RWPE2 (cell line): ENCODE measurements around the gene RAD9A.

Source experiments
- ATAC-seq: fragments of 200-7000 bp; cut with Tn5 transposase; 3 replicates; pipeline ENCODE4 v1.9.1; 2021; ENCODE audit warnings: low read depth
- DNase-seq: peaks from one replicate; pipeline ENCODE4 v3.0.0-alpha.2; 2020; ENCODE audit warnings: low spot score
- H3K27ac ChIP-seq: fragments of 450-650 bp; 2 replicates; pipeline ENCODE4 v1.5.1; 2017; ENCODE audit warnings: mild to moderate bottlenecking; ENCODE audit not compliant: poor library complexity, severe bottlenecking
- H3K27me3 ChIP-seq: fragments of 250-450 bp; sonication (Bioruptor Pico); 2 replicates; pipeline ENCODE4 v1.5.1; 2021; ENCODE audit warnings: mild to moderate bottlenecking, moderate library complexity; ENCODE audit not compliant: insufficient read depth, poor library complexity, severe bottlenecking
- H3K36me3 ChIP-seq: fragments of 250-450 bp; sonication (Bioruptor Pico); 2 replicates; pipeline ENCODE4 v1.5.1; 2020; ENCODE audit warnings: low read depth, mild to moderate bottlenecking, moderate library complexity
- H3K4me1 ChIP-seq: fragments of 250-450 bp; sonication (Bioruptor Pico); 2 replicates; pipeline ENCODE4 v1.5.1; 2021; ENCODE audit warnings: mild to moderate bottlenecking, moderate library complexity; ENCODE audit not compliant: insufficient read depth, poor library complexity, severe bottlenecking
- H3K4me3 ChIP-seq: fragments of 250-450 bp; sonication (Bioruptor Pico); 2 replicates; pipeline ENCODE4 v1.5.1; 2021; ENCODE audit warnings: mild to moderate bottlenecking, moderate library complexity; ENCODE audit not compliant: severe bottlenecking
- H3K9me3 ChIP-seq: fragments of 250-450 bp; sonication (Bioruptor Pico); 2 replicates; pipeline ENCODE4 v1.5.1; 2021; ENCODE audit warnings: mild to moderate bottlenecking, moderate library complexity; ENCODE audit not compliant: severe bottlenecking
- TF ChIP-seq, protein P1 (sequence below): fragments of 450-650 bp; IDR thresholded peaks from one replicate; pipeline ENCODE4 v1.5.1; 2017; ENCODE audit warnings: mild to moderate bottlenecking, moderate library complexity; ENCODE audit not compliant: poor library complexity, severe bottlenecking

The RAD9A gene

DNA sequence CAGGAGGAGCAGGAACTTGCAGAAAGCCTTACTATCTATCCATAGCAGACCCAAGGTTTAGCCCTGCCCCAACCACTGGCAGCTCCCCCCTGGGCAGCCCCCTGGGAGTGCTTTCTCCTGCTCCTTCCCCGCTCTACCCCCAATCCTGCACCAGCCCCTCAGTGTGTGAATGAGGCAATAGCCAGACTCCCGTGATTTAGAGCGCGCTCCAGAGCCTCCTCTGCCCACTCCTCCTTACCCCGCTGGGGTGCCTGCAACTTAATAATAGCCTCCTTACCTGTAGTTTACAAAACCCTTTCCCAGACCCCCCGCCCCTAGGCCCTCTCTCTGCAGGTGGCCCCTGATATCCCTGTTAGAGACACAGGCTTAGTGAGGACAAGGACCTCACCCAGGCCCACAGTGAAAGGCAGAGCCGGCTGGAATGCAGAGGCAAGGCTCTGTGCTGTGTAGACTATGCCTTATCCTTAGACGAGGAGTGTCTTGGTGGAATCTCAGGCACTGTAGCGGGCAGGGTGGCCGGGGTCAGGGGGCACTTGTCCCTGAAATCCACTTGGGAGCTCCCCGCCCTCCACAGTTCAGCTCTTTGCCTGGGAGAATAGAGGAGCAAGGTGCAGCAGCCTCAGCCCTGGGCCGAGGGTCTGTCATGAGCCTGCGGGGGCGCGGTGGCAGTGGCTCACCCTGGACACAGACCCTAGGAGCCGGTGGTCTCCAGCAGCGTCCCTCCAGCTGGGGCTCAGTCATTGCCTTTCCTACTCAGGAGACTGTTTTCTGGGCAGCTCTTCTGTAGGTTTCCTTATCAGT is 19.4 kb downstream of the RAD9A start:
- Histone ChIP-seq H3K27me3 (no peaks in the 10 kb centered on the region), H3K4me1 (no peaks in the 10 kb centered on the region), H3K36me3 (no peaks in the 10 kb centered on the region), H3K4me3 (no peak overlapping the region), H3K9me3 (no peaks in the 10 kb centered on the region), H3K27ac (no peak overlapping the region)
- no peak for ATAC-seq
- TF ChIP-seq, protein P1, sequence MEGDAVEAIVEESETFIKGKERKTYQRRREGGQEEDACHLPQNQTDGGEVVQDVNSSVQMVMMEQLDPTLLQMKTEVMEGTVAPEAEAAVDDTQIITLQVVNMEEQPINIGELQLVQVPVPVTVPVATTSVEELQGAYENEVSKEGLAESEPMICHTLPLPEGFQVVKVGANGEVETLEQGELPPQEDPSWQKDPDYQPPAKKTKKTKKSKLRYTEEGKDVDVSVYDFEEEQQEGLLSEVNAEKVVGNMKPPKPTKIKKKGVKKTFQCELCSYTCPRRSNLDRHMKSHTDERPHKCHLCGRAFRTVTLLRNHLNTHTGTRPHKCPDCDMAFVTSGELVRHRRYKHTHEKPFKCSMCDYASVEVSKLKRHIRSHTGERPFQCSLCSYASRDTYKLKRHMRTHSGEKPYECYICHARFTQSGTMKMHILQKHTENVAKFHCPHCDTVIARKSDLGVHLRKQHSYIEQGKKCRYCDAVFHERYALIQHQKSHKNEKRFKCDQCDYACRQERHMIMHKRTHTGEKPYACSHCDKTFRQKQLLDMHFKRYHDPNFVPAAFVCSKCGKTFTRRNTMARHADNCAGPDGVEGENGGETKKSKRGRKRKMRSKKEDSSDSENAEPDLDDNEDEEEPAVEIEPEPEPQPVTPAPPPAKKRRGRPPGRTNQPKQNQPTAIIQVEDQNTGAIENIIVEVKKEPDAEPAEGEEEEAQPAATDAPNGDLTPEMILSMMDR: no peak
- DNase-seq: no peak

DNA sequence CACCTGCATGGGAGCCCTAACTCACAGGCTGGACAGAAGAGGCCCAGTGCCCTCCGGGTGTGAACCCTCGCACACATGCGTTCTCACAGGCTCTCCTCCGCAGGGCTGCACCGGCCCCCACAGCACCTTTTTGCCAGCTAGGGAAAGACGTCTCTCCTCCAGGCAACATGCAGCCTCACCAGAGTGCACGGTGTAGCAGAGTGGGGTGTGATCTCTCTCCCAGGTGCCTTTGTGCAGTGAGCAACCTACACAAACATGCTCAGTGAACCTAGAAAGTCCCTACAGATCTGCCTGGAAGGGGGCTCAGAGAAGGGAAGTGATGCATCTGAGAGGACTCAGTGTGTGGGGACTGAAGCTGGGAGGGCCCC is 20.0 kb downstream of the RAD9A start:
- no peaks in the 10 kb centered on the region for H3K4me1 ChIP-seq

DNA sequence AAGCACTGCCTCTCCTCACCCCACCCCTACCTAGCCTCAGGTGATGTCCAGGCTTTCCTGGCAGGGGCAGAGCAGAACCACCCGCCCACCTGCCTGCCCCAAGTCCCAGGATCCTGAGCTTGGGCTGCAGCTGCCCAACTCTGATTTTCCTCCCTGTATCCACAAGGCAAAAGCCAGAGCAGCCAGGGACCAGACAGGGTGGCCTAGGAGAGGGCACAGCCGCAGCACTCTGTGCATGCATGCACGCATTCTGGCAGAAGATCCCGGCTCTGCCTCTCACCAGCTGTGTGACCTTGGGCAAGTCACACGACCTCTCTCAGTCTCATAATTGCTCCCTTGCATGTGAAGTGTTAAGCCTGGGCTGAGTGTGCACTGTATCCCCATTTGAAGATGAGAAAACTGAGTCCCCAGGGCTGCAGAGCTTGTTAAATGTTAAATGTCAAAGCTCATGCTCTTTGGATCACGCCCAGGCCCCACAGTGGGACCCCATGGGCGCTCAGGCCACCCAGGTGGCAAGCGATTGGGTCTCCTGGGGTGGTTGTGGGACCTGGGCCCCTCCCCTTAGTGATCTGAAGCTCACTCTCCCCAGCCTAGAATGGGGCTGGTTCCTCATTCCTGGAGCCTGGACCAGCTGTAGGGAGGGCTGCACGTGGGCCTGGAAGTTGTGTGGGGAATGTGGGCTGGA is 20.9 kb downstream of the RAD9A start:
- ATAC-seq (no peak), DNase-seq (no peak)
- Histone ChIP-seq H3K27me3 (no peaks in the 10 kb centered on the region), H3K36me3 (no peaks in the 10 kb centered on the region), H3K27ac (no peak overlapping the region), H3K4me3 (no peak overlapping the region), H3K9me3 (no peaks in the 10 kb centered on the region), H3K4me1 (no peaks in the 10 kb centered on the region)
- TF ChIP-seq, protein P1: no peak

More for the DNA sequence above, 20.0 kb downstream of the RAD9A start:
- ATAC-seq (peak; percentile 3; the same call in 1 of the 3 replicates), DNase-seq (no peak)
- Histone ChIP-seq H3K27ac (no peak overlapping the region), H3K36me3 (no peaks in the 10 kb centered on the region), H3K9me3 (no peaks in the 10 kb centered on the region), H3K27me3 (no peaks in the 10 kb centered on the region), H3K4me3 (no peak overlapping the region)
- TF ChIP-seq, protein P1: no peak

DNA sequence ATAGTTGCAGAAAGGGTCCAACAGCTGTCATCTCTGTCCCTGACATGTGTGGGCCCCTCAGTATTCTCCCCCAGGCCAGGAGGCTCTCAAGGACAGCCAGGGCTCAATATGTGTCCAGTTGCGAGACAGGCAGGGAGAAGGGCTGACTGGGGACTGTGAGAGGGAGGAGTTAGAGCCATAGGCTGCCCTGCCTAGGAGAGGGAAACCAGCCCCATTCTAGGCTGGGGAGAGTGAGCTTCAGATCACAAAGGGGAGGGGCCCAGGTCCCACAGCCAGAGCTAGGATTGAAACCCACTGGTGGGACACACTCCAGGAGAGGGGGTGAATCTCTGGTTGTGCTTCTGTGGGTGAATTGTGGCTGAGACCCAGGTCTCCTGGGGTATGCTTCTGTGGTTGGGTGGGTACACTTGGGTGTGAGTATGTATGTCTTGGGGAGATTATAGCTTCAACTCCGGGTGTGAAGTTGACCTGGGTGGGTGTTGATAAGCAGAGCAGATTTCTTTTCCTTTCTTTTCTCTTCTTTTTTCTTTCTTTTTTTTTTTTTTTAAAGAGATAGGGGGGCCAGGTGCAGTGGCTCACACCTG is 21.6 kb downstream of the RAD9A start:
- H3K27ac ChIP-seq: no peak overlapping the region
- no peaks in the 10 kb centered on the region for H3K9me3 ChIP-seq
- TF ChIP-seq, protein P1: no peak
- H3K4me3 ChIP-seq: no peak overlapping the region
- no peaks in the 10 kb centered on the region for H3K27me3 ChIP-seq
- ATAC-seq: no peak
- H3K4me1 ChIP-seq: no peaks in the 10 kb centered on the region
- no peak for DNase-seq
- no peaks in the 10 kb centered on the region for H3K36me3 ChIP-seq
